Right lobe of liver (tissue), 6 donors: ENCODE results near the gene LILRB5. TPM values are rescaled to one million over a fixed set of nuclear protein-coding genes. Genes with fewer than 3 reads are reported as not detected.
A peak's percentile ranks its signal among the peaks of the same experiment; 100 is the strongest.
"Not testable (repeated sequence)": the region's sequence is repeated elsewhere in the genome, so short reads cannot be mapped to it uniquely, and the experiment has no call there.

Source experiments
- ATAC-seq, 4 donors: fragments of 200-7000 bp; cut with Tn5 transposase; one replicate each; pipeline ENCODE4 v1.9.1; 2020; ENCODE audit warnings: mild to moderate bottlenecking in 4 of 4, moderate library complexity in 4 of 4
- DNase-seq, 3 donors: peaks; one replicate each; pipeline ENCODE4 v3.0.0-alpha.2; 2020
- H3K27ac ChIP-seq, 3 donors: fragments of 200-600 bp; one replicate each; pipeline ENCODE4 v1.8.0; 2022
- H3K27me3 ChIP-seq, 2 donors: fragments of 200-600 bp; one replicate each; pipeline ENCODE4 v1.8.0; 2022
- H3K36me3 ChIP-seq, 4 donors: fragments of 200-600 bp; sonication (generic) in 1 of 4; one replicate each; pipeline versions ENCODE4 v1.5.1 to v1.8.0; 2017 to 2022; ENCODE audit warnings: control low read depth in 1 of 4
- H3K4me1 ChIP-seq, 4 donors: fragments of 200-600 bp; sonication (generic) in 1 of 4; one replicate each; pipeline versions ENCODE4 v1.5.1 to v1.8.0; 2017 to 2022; ENCODE audit warnings: control low read depth in 1 of 4
- H3K4me3 ChIP-seq, 3 donors: fragments of 200-600 bp; one replicate each; pipeline ENCODE4 v1.8.0; 2022
- H3K9me3 ChIP-seq, 4 donors: fragments of 200-600 bp; sonication (generic) in 1 of 4; one replicate each; pipeline versions ENCODE4 v1.5.1 to v1.8.0; 2017 to 2022; ENCODE audit warnings: control low read depth in 1 of 4
- CTCF ChIP-seq, 4 donors: fragments of 200-600 bp in 3 of 4; fragments of 450-650 bp in 1 of 4; IDR thresholded peaks; one replicate each; pipeline versions ENCODE4 v1.5.1 to v1.8.0; 2016 to 2022; ENCODE audit warnings: antibody characterized with exemption in 4 of 4, mild to moderate bottlenecking in 2 of 4
- POLR2A ChIP-seq: fragments of 450-650 bp; IDR thresholded peaks from one replicate; pipeline ENCODE4 v1.6.1; 2017; ENCODE audit warnings: antibody characterized with exemption, mild to moderate bottlenecking
- WGBS: methylation state at CpG from one replicate; pipeline ENCODE4 v1.1.6; 2018; ENCODE audit warnings: low coverage, low lambda C conversion rate; ENCODE audit not compliant: insufficient coverage; ENCODE audit errors: missing lambda C conversion rate; 5-methylcytosine and 5-hydroxymethylcytosine counted together
- intact Hi-C, 2 donors: fragments of 100-400 bp; cut with DNase I; formaldehyde crosslinking; loops; one replicate each; pipeline versions ENCODE4 v1.11.2 to v1.14.1; 2022
- total RNA-seq, 6 experiments: library from RNA; depleted of rRNA in 2 of 6; stranded (reverse); fragments of >200 nt in 2 of 6; fragmentation: NEBNext Ultra II Directional in 3 of 6; extraction: Animal tissue kit (Norgen Biotek cat#: 25700) in 3 of 6; gene quantifications; one replicate each; pipeline versions ENCODE4 v1.1.0 to v1.2.4, GENCODE V29; 2016 to 2023
- donor health status: DM: no; HTN: yes; CAD: no.
- donor health status: DM: no; HTN: no; CAD: no.
- donor health status: DM: no; HTN: no; CAD: no.
- donor health status: DM: no; HTN: yes; CAD: no.
- donor health status: DM: no; HTN: yes; CAD: no.

LILRB5 gene
- total RNA-seq, 6 experiments from 2014 or later, result 2.7 to 19.7 (median 8.4) TPM

GRCh38 chr19:54248016-54248601, 9.0 kb downstream of the LILRB5 start:
- H3K4me3 ChIP-seq, result no peak overlapping the region
- intact Hi-C loops, result no loop called here
- 36% methylated on average over 8 of the region's 8 CpGs for WGBS
- ATAC-seq (peak; percentile 76 to 87 (median 84)), DNase-seq (peak in 1 of 3 donors; percentile 55)
- TF ChIP-seq CTCF (IDR thresholded peaks at IDR 0.05), result no peak
- TF ChIP-seq POLR2A, result peak; percentile 11
- H3K9me3 ChIP-seq, result no peaks in the 10 kb centered on the region
- no peaks in the 10 kb centered on the region for H3K4me1 ChIP-seq
- H3K36me3 ChIP-seq, result no peaks in the 10 kb centered on the region
- H3K27me3 ChIP-seq, result no peaks in the 10 kb centered on the region
- H3K27ac ChIP-seq, result peak overlapping the region; percentile 50 to 67 (median 50)

- intact Hi-C loops, result no loop called here
- no peak for TF ChIP-seq CTCF (IDR thresholded peaks at IDR 0.05)
- TF ChIP-seq POLR2A, result no peak
- H3K4me3 ChIP-seq, result no peak overlapping the region
- no peaks in the 10 kb centered on the region for H3K4me1 ChIP-seq
- no peaks in the 10 kb centered on the region for H3K9me3 ChIP-seq
- H3K27me3 ChIP-seq, result no peaks in the 10 kb centered on the region
- WGBS, result 51% methylated on average over 10 of the region's 20 CpGs
- peak; percentile 10 to 23 (median 20) for ATAC-seq
- DNase-seq, result peak in 1 of 3 donors; percentile 44
- H3K36me3 ChIP-seq, result no peaks in the 10 kb centered on the region
- peak overlapping the region in 2 of 3 donors; percentile 50 to 67 for H3K27ac ChIP-seq
Observed at GRCh38 chr19:54247106-54247930, 9.8 kb downstream of the LILRB5 start.

GRCh38 chr19:54245936-54246335, 11.1 kb downstream of the LILRB5 start:
- TF ChIP-seq POLR2A (no peak), CTCF (IDR thresholded peaks at IDR 0.05) (no peak)
- no peaks in the 10 kb centered on the region for H3K9me3 ChIP-seq
- H3K4me1 ChIP-seq, result no peaks in the 10 kb centered on the region
- no peak overlapping the region for H3K27ac ChIP-seq
- ATAC-seq (no peak), DNase-seq (peak in 1 of 3 donors; percentile 41)
- no peaks in the 10 kb centered on the region for H3K27me3 ChIP-seq
- no peak overlapping the region for H3K4me3 ChIP-seq
- intact Hi-C loops, result no loop called here
- H3K36me3 ChIP-seq, result no peaks in the 10 kb centered on the region
- 52% methylated on average over 3 of the region's 3 CpGs for WGBS

- DNase-seq, H3K4me3 ChIP-seq, H3K9me3 ChIP-seq, H3K27ac ChIP-seq, intact Hi-C loops, H3K36me3 ChIP-seq, H3K27me3 ChIP-seq, H3K4me1 ChIP-seq: not testable (repeated sequence)
- no CpG with 5 or more reads among the region's 8 CpGs for WGBS
- ATAC-seq, result peak in 1 of 4 donors; percentile 7
Observed at GRCh38 chr19:54243809-54244208, 13.3 kb downstream of the LILRB5 start.

GRCh38 chr19:54242646-54243045, 14.4 kb downstream of the LILRB5 start, which contains the start of gene LILRA6:
TSS of gene LILRA6 (minus strand) at chr19:54242790.
- not testable (repeated sequence) for H3K27me3 ChIP-seq

GRCh38 chr19:54242234-54242633, 14.8 kb downstream of the LILRB5 start:
- H3K4me3 ChIP-seq, H3K27me3 ChIP-seq, H3K36me3 ChIP-seq, H3K27ac ChIP-seq, H3K9me3 ChIP-seq, H3K4me1 ChIP-seq, intact Hi-C loops: not testable (repeated sequence)
- DNase-seq, result peak in 1 of 3 donors; percentile 43
- WGBS, result no CpG with 5 or more reads among the region's 4 CpGs
- peak in 3 of 4 donors; percentile 9 to 21 (median 19) for ATAC-seq

More at GRCh38 chr19:54242646-54243045, 14.4 kb downstream of the LILRB5 start, which contains the start of gene LILRA6:
- no CpG with 5 or more reads among the region's 6 CpGs for WGBS
- H3K9me3 ChIP-seq, intact Hi-C loops, H3K36me3 ChIP-seq, H3K27ac ChIP-seq, H3K4me3 ChIP-seq, H3K4me1 ChIP-seq: not testable (repeated sequence)
- ATAC-seq (peak; percentile 64 to 75 (median 70)), DNase-seq (peak in 1 of 3 donors; percentile 43)

- WGBS, result 33% methylated on average over 5 of the region's 22 CpGs
- not testable (repeated sequence) for H3K27ac ChIP-seq
- DNase-seq, result peak in 1 of 3 donors; percentile 38
Observed at GRCh38 chr19:54240372-54241336, 16.4 kb downstream of the LILRB5 start.

More at GRCh38 chr19:54240372-54241336, 16.4 kb downstream of the LILRB5 start:
- H3K9me3 ChIP-seq, intact Hi-C loops, H3K36me3 ChIP-seq, H3K4me1 ChIP-seq, H3K27me3 ChIP-seq, H3K4me3 ChIP-seq: not testable (repeated sequence)
- peak in 2 of 4 donors; percentile 28 to 52 for ATAC-seq
